Right cardiac atrium (tissue), 5 donors: ENCODE measurements around the gene PFDN6. TPM values are rescaled to one million over a fixed set of nuclear protein-coding genes. Genes with fewer than 3 reads are reported as not detected.
"Not testable (repeated sequence)": the region's sequence is repeated elsewhere in the genome, so short reads cannot be mapped to it uniquely, and the experiment has no call there.

ENCODE experiments used
- ATAC-seq, 2 donors: fragments of 200-7000 bp; cut with Tn5 transposase; one replicate each; pipeline versions ENCODE4 v1.8.0 to v1.9.1; 2020; ENCODE audit warnings: moderate library complexity in 2 of 2, mild to moderate bottlenecking in 1 of 2
- DNase-seq, 3 donors: peaks; one replicate each; pipeline ENCODE4 v3.0.0-alpha.2; 2020
- H3K27ac ChIP-seq: one replicate; pipeline ENCODE4 v1.5.1; 2013; ENCODE audit warnings: mild to moderate bottlenecking, low read length, control low read depth, moderate library complexity
- H3K27me3 ChIP-seq: one replicate; pipeline ENCODE4 v1.6.1; 2013; ENCODE audit not compliant: control insufficient read depth, insufficient read depth
- H3K4me1 ChIP-seq: one replicate; pipeline ENCODE4 v1.6.1; 2013; ENCODE audit warnings: low read length; ENCODE audit not compliant: control insufficient read depth, insufficient read depth
- H3K4me3 ChIP-seq: one replicate; pipeline ENCODE4 v1.5.1; 2013; ENCODE audit warnings: low read length, control low read depth
- H3K9me3 ChIP-seq: one replicate; pipeline ENCODE4 v1.6.1; 2013; ENCODE audit warnings: low read length; ENCODE audit not compliant: control insufficient read depth
- WGBS: extraction: QIAGEN DNeasy Blood & Tissue Kit; methylation state at CpG from one replicate; pipeline ENCODE4 v1.1.7; 2013; 5-methylcytosine and 5-hydroxymethylcytosine counted together
- intact Hi-C, 4 donors: fragments of 100-400 bp; cut with DNase I; formaldehyde crosslinking; loops; one replicate each; pipeline versions ENCODE4 v1.11.0 to v1.14.0; 2022 to 2023
- polyA plus RNA-seq: library from polyadenylated mRNA; stranded (reverse); fragments of 200-250 nt; gene quantifications from one replicate; pipeline ENCODE4 v1.2.3, GENCODE V29; 2013
- total RNA-seq, 4 donors: library from RNA; stranded (reverse); fragmentation: NEBNext Ultra II Directional; extraction: Animal tissue kit (Norgen Biotek cat#: 25700); gene quantifications; one replicate each; pipeline ENCODE4 v1.2.1, GENCODE V29; 2021
- donor health status: healthy with polysubstance abuse.
- donor health status: DM: no; HTN: yes; CAD: no.
- donor health status: DM: no; HTN: no; CAD: no.
- donor health status: DM: no; HTN: yes; CAD: no; lungs with severe emphysema.
- donor health status: DM: yes; HTN: yes; CAD: no.

Gene PFDN6
- total and polyA plus RNA-seq, 5 donors = 44.4 to 143 (median 52.4) TPM

- WGBS = 80% methylated on average over 16 of the region's 16 CpGs
- peak overlapping the region; percentile 38 for H3K4me3 ChIP-seq
- peak overlapping the region; percentile 76 for H3K27ac ChIP-seq
- intact Hi-C loops, H3K27me3 ChIP-seq, ATAC-seq, H3K4me1 ChIP-seq, H3K9me3 ChIP-seq, DNase-seq: not testable (repeated sequence)
Observed at GRCh38 chr6:33275795-33276580, 13.4 kb upstream of the PFDN6 start.

- DNase-seq (no peak), ATAC-seq (no peak)
- intact Hi-C loops = no loop called here
- Histone ChIP-seq H3K9me3 (no peaks in the 10 kb centered on the region), H3K4me3 (peak overlapping the region; percentile 38), H3K4me1 (no peaks in the 10 kb centered on the region), H3K27me3 (no peaks in the 10 kb centered on the region), H3K27ac (peak overlapping the region; percentile 76)
Observed at GRCh38 chr6:33276581-33276863, 12.9 kb upstream of the PFDN6 start.

- WGBS = under 1% methylated on average over 80 of the region's 80 CpGs
- Histone ChIP-seq H3K9me3 (no peaks in the 10 kb centered on the region), H3K4me1 (no peaks in the 10 kb centered on the region), H3K4me3 (peak within 1 kb of the TSS; percentile 38), H3K27ac (peak within 1 kb of the TSS; percentile 76), H3K27me3 (no peaks in the 10 kb centered on the region)
- peak; percentile 82 to 93 (median 93) for DNase-seq
- intact Hi-C loops = no loop called here
- ATAC-seq = peak; percentile 79
Observed at GRCh38 chr6:33276864-33277662, 12.3 kb upstream of the PFDN6 start, which contains the start of gene B3GALT4. Gene B3GALT4, plus strand, starts transcription at chr6:33277123. Its CDS starts 297 bp downstream, at chr6:33277420.

GRCh38 chr6:33277663-33278391 is 11.6 kb upstream of the PFDN6 start:
- peak overlapping the region; percentile 38 for H3K4me3 ChIP-seq
- intact Hi-C loops = no loop called here
- 38% methylated on average over 39 of the region's 39 CpGs for WGBS

GRCh38 chr6:33278392-33278741 is 11.0 kb upstream of the PFDN6 start:
- 76% methylated on average over 9 of the region's 9 CpGs for WGBS
- Histone ChIP-seq H3K27me3 (no peaks in the 10 kb centered on the region), H3K27ac (no peak overlapping the region), H3K4me3 (no peak overlapping the region), H3K9me3 (no peaks in the 10 kb centered on the region), H3K4me1 (no peaks in the 10 kb centered on the region)
- no peak for ATAC-seq
- no peak for DNase-seq
- intact Hi-C loops = no loop called here

More at GRCh38 chr6:33277663-33278391, 11.6 kb upstream of the PFDN6 start:
- Histone ChIP-seq H3K4me1 (no peaks in the 10 kb centered on the region), H3K27me3 (no peaks in the 10 kb centered on the region), H3K9me3 (no peaks in the 10 kb centered on the region), H3K27ac (peak overlapping the region; percentile 76)
- ATAC-seq (peak; percentile 2), DNase-seq (peak in 2 of 3 donors; percentile 55 to 71)

- Histone ChIP-seq H3K27me3 (no peaks in the 10 kb centered on the region), H3K4me3 (no peak overlapping the region), H3K27ac (no peak overlapping the region), H3K4me1 (no peaks in the 10 kb centered on the region), H3K9me3 (no peaks in the 10 kb centered on the region)
- DNase-seq (no peak), ATAC-seq (no peak)
- intact Hi-C loops = no loop called here
- 89% methylated on average over 3 of the region's 3 CpGs for WGBS
Observed at GRCh38 chr6:33278810-33279209, 10.6 kb upstream of the PFDN6 start.

GRCh38 chr6:33279257-33279695 is 10.1 kb upstream of the PFDN6 start:
- H3K27ac ChIP-seq = no peak overlapping the region
- H3K4me3 ChIP-seq = no peak overlapping the region
- no peaks in the 10 kb centered on the region for H3K9me3 ChIP-seq
- 75% methylated on average over 13 of the region's 13 CpGs for WGBS
- no peaks in the 10 kb centered on the region for H3K27me3 ChIP-seq
- peak in 1 of 3 donors; percentile 55 for DNase-seq
- ATAC-seq = no peak
- intact Hi-C loops = no loop called here
- H3K4me1 ChIP-seq = no peaks in the 10 kb centered on the region

- WGBS = 62% methylated on average over 5 of the region's 5 CpGs
- Histone ChIP-seq H3K4me1 (no peaks in the 10 kb centered on the region), H3K27me3 (no peaks in the 10 kb centered on the region), H3K9me3 (no peaks in the 10 kb centered on the region), H3K4me3 (no peak overlapping the region), H3K27ac (no peak overlapping the region)
- DNase-seq (no peak), ATAC-seq (no peak)
- intact Hi-C loops = no loop called here
Observed at GRCh38 chr6:33279971-33280511, 9.4 kb upstream of the PFDN6 start.

- no peak for ATAC-seq
- Histone ChIP-seq H3K4me3 (no peak overlapping the region), H3K4me1 (no peaks in the 10 kb centered on the region), H3K9me3 (no peaks in the 10 kb centered on the region), H3K27me3 (no peaks in the 10 kb centered on the region), H3K27ac (no peak overlapping the region)
- WGBS = 86% methylated on average over 6 of the region's 6 CpGs
- no peak for DNase-seq
- intact Hi-C loops = no loop called here
Observed at GRCh38 chr6:33280539-33280938, 8.9 kb upstream of the PFDN6 start.

- H3K4me3 ChIP-seq, H3K4me1 ChIP-seq, DNase-seq, ATAC-seq, H3K27me3 ChIP-seq, intact Hi-C loops, H3K27ac ChIP-seq, H3K9me3 ChIP-seq: not testable (repeated sequence)
- 90% methylated on average over 4 of the region's 4 CpGs for WGBS
Observed at GRCh38 chr6:33285214-33285613, 4.2 kb upstream of the PFDN6 start.
